Smooth muscle cell (in vitro differentiated cells): ENCODE results near the gene SACM1L. TPM values are rescaled to one million over a fixed set of nuclear protein-coding genes. Genes with fewer than 3 reads are reported as not detected.

Experiments
- DNase-seq: peaks from one replicate; lab custom pipeline; 2025; ENCODE audit not compliant: unreplicated experiment; lab: John Stamatoyannopoulos, UW
- H2AFZ ChIP-seq: fragments of 200-600 bp; sonication (generic); 2 replicates; pipeline ENCODE4 v1.6.0; 2016; ENCODE audit warnings: antibody characterized with exemption, low read depth, mild to moderate bottlenecking
- H3F3A ChIP-seq: fragments of 200-600 bp; sonication (generic); 2 replicates; pipeline ENCODE4 v1.6.0; 2017; ENCODE audit warnings: antibody characterized with exemption, low read depth
- H3K27ac ChIP-seq: fragments of 200-600 bp; sonication (generic); 2 replicates; pipeline ENCODE4 v1.5.1; 2016; ENCODE audit warnings: low read depth, mild to moderate bottlenecking
- H3K27me3 ChIP-seq: fragments of 200-600 bp; sonication (generic); 2 replicates; pipeline ENCODE4 v1.6.1; 2016; ENCODE audit warnings: low read depth, mild to moderate bottlenecking
- H3K36me3 ChIP-seq: fragments of 200-600 bp; sonication (generic); 2 replicates; pipeline ENCODE4 v1.5.1; 2016; ENCODE audit warnings: low read depth
- H3K4me1 ChIP-seq: fragments of 200-600 bp; sonication (generic); 2 replicates; pipeline ENCODE4 v1.5.1; 2016; ENCODE audit warnings: low read depth
- H3K4me2 ChIP-seq: fragments of 200-600 bp; sonication (generic); 2 replicates; pipeline ENCODE4 v1.6.0; 2016; ENCODE audit warnings: mild to moderate bottlenecking
- H3K4me3 ChIP-seq: fragments of 200-600 bp; sonication (generic); 2 replicates; pipeline ENCODE4 v1.5.1; 2016; ENCODE audit warnings: mild to moderate bottlenecking
- H3K79me2 ChIP-seq: fragments of 200-600 bp; sonication (generic); 2 replicates; pipeline ENCODE4 v1.6.0; 2016; ENCODE audit warnings: low read depth, mild to moderate bottlenecking
- H3K9ac ChIP-seq: fragments of 200-600 bp; sonication (generic); 2 replicates; pipeline ENCODE4 v1.6.0; 2016; ENCODE audit warnings: low read depth
- H3K9me3 ChIP-seq: fragments of 200-600 bp; sonication (generic); replicated peaks from 2 replicates; pipeline ENCODE4 v1.5.1; 2016; ENCODE audit warnings: low read depth
- H4K20me1 ChIP-seq: fragments of 200-600 bp; sonication (generic); 2 replicates; pipeline ENCODE4 v1.6.0; 2016; ENCODE audit warnings: low read depth
- WGBS: methylation state at CpG from one replicate; pipeline ENCODE4 v1.1.7; 2016; ENCODE audit warnings: low lambda C conversion rate; 5-methylcytosine and 5-hydroxymethylcytosine counted together
- polyA plus RNA-seq: library from polyadenylated mRNA; unstranded; fragments of >200 nt; fragmentation: Nextera tagmentation; extraction: Ambion mirVana; gene quantifications from 2 replicates; pipeline ENCODE4 v1.2.1, GENCODE V29; 2016
- total RNA-seq: library from RNA; depleted of rRNA; stranded (reverse); fragments of >200 nt; gene quantifications from 2 replicates; pipeline ENCODE4 v1.2.3, GENCODE V29; 2014
- TF ChIP-seq, protein P1 (sequence below): fragments of 200-600 bp; sonication (generic); IDR thresholded peaks from 2 replicates; pipeline ENCODE4 v1.5.1; 2017; ENCODE audit warnings: borderline replicate concordance, mild to moderate bottlenecking, antibody characterized with exemption; ENCODE audit not compliant: insufficient read depth, poor library complexity, severe bottlenecking

SACM1L gene
- total and polyA plus RNA-seq, 2 experiments from 2014 or later = 12.9 to 24.7 TPM

- Histone ChIP-seq H3K9me3 (no peaks in the 10 kb centered on the region), H3K4me2 (no peak overlapping the region), H3K4me1 (no peaks in the 10 kb centered on the region), H3K79me2 (no peaks in the 10 kb centered on the region), H3F3A (no peaks in the 10 kb centered on the region), H3K27ac (no peak overlapping the region), H3K27me3 (no peaks in the 10 kb centered on the region), H4K20me1 (no peaks in the 10 kb centered on the region), H3K4me3 (no peak overlapping the region), H3K9ac (no peak overlapping the region), H3K36me3 (no peaks in the 10 kb centered on the region), H2AFZ (no peak overlapping the region)
- 94% methylated on average over 16 of the region's 16 CpGs for WGBS
- TF ChIP-seq, protein P1, sequence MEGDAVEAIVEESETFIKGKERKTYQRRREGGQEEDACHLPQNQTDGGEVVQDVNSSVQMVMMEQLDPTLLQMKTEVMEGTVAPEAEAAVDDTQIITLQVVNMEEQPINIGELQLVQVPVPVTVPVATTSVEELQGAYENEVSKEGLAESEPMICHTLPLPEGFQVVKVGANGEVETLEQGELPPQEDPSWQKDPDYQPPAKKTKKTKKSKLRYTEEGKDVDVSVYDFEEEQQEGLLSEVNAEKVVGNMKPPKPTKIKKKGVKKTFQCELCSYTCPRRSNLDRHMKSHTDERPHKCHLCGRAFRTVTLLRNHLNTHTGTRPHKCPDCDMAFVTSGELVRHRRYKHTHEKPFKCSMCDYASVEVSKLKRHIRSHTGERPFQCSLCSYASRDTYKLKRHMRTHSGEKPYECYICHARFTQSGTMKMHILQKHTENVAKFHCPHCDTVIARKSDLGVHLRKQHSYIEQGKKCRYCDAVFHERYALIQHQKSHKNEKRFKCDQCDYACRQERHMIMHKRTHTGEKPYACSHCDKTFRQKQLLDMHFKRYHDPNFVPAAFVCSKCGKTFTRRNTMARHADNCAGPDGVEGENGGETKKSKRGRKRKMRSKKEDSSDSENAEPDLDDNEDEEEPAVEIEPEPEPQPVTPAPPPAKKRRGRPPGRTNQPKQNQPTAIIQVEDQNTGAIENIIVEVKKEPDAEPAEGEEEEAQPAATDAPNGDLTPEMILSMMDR = no peak
- DNase-seq = no peak
Measured at GRCh38 chr3:45758871-45759270, 69.7 kb downstream of the SACM1L start.

- Histone ChIP-seq H3K9me3 (no peaks in the 10 kb centered on the region), H3K4me3 (no peak overlapping the region), H3K9ac (no peak overlapping the region), H4K20me1 (no peaks in the 10 kb centered on the region), H3K79me2 (no peaks in the 10 kb centered on the region), H3K36me3 (no peaks in the 10 kb centered on the region), H3K27me3 (no peaks in the 10 kb centered on the region), H2AFZ (no peak overlapping the region), H3K4me1 (no peaks in the 10 kb centered on the region), H3K27ac (no peak overlapping the region), H3K4me2 (no peak overlapping the region), H3F3A (no peaks in the 10 kb centered on the region)
- no peak for DNase-seq
- 87% methylated on average over 12 of the region's 12 CpGs for WGBS
- TF ChIP-seq, protein P1 = no peak
Measured at GRCh38 chr3:45759851-45760250, 70.7 kb downstream of the SACM1L start.

- Histone ChIP-seq H3K4me2 (peak overlapping the region; percentile 31), H3K9me3 (no peaks in the 10 kb centered on the region), H3K9ac (no peak overlapping the region), H3K36me3 (no peaks in the 10 kb centered on the region), H2AFZ (no peak overlapping the region), H3K27me3 (no peaks in the 10 kb centered on the region), H3K4me1 (no peaks in the 10 kb centered on the region), H3K4me3 (no peak overlapping the region), H3F3A (no peaks in the 10 kb centered on the region), H3K27ac (no peak overlapping the region), H4K20me1 (no peaks in the 10 kb centered on the region), H3K79me2 (no peaks in the 10 kb centered on the region)
- WGBS = 35% methylated on average over 14 of the region's 14 CpGs
- TF ChIP-seq, protein P1 = peak; percentile 72
- DNase-seq = no peak
Measured at GRCh38 chr3:45760878-45761711, 71.9 kb downstream of the SACM1L start.

GRCh38 chr3:45761831-45762230 lies 72.6 kb downstream of the SACM1L start:
- no peaks in the 10 kb centered on the region for H3K27me3 ChIP-seq
- H3F3A ChIP-seq = no peaks in the 10 kb centered on the region
- 92% methylated on average over 10 of the region's 10 CpGs for WGBS
- no peak overlapping the region for H3K27ac ChIP-seq
- H3K4me3 ChIP-seq = no peak overlapping the region
- no peaks in the 10 kb centered on the region for H3K79me2 ChIP-seq
- no peaks in the 10 kb centered on the region for H3K36me3 ChIP-seq
- DNase-seq = no peak
- no peak overlapping the region for H2AFZ ChIP-seq
- no peaks in the 10 kb centered on the region for H4K20me1 ChIP-seq
- no peaks in the 10 kb centered on the region for H3K4me1 ChIP-seq
- H3K4me2 ChIP-seq = no peak overlapping the region
- no peak overlapping the region for H3K9ac ChIP-seq
- TF ChIP-seq, protein P1 = no peak
- H3K9me3 ChIP-seq = no peaks in the 10 kb centered on the region
